H9 (cell line): ENCODE measurements around the gene SCAF11. TPM values are rescaled to one million over a fixed set of nuclear protein-coding genes. Genes with fewer than 3 reads are reported as not detected.
A peak's percentile ranks its signal among the peaks of the same experiment; 100 is the strongest.
"Not testable (repeated sequence)": the region's sequence is repeated elsewhere in the genome, so short reads cannot be mapped to it uniquely, and the experiment has no call there.

ENCODE experiments used
- DNase-seq: peaks from one replicate; pipeline ENCODE4 v3.0.0-alpha.2; 2017
- H2AFZ ChIP-seq: one replicate; pipeline ENCODE4 v1.6.1; 2013; ENCODE audit warnings: mild to moderate bottlenecking, low read length, control low read depth, moderate library complexity
- H2AK5ac ChIP-seq: 2 replicates; pipeline ENCODE4 v1.6.1; 2013; ENCODE audit warnings: low read length, control low read depth, mixed read lengths; ENCODE audit not compliant: insufficient read length
- H2BK120ac ChIP-seq: one replicate; pipeline ENCODE4 v1.6.1; 2013; ENCODE audit warnings: low read depth, mild to moderate bottlenecking, low read length, control low read depth, inconsistent platforms; ENCODE audit not compliant: poor library complexity, severe bottlenecking
- H2BK12ac ChIP-seq: 2 replicates; pipeline ENCODE4 v1.6.1; 2013; ENCODE audit warnings: low read length, control low read depth, mixed read lengths, low read depth; ENCODE audit not compliant: insufficient read length
- H2BK15ac ChIP-seq: 2 replicates; pipeline ENCODE4 v1.6.1; 2013; ENCODE audit warnings: low read depth, low read length, control low read depth
- H2BK20ac ChIP-seq: one replicate; pipeline ENCODE4 v1.6.1; 2013; ENCODE audit warnings: low read depth, mild to moderate bottlenecking, low read length, control low read depth, inconsistent platforms; ENCODE audit not compliant: poor library complexity, severe bottlenecking
- H2BK5ac ChIP-seq: 2 replicates; pipeline ENCODE4 v1.6.1; 2013; ENCODE audit warnings: low read length, control low read depth, mixed read lengths; ENCODE audit not compliant: insufficient read length
- H3K14ac ChIP-seq: 2 replicates; pipeline ENCODE4 v1.6.1; 2013; ENCODE audit warnings: low read length, control low read depth; ENCODE audit not compliant: insufficient read depth
- H3K18ac ChIP-seq: 2 replicates; pipeline ENCODE4 v1.6.1; 2013; ENCODE audit warnings: low read depth, mild to moderate bottlenecking, mixed read lengths, low read length, control low read depth; ENCODE audit not compliant: insufficient read length
- H3K23ac ChIP-seq: 2 replicates; pipeline ENCODE4 v1.6.1; 2013; ENCODE audit warnings: low read length, control low read depth, mixed read lengths, low read depth; ENCODE audit not compliant: insufficient read length
- H3K23me2 ChIP-seq: 2 replicates; pipeline ENCODE4 v1.6.1; 2013; ENCODE audit warnings: low read depth, mild to moderate bottlenecking, mixed read lengths, low read length, control low read depth; ENCODE audit not compliant: insufficient read length, poor library complexity, severe bottlenecking
- H3K27ac ChIP-seq: 2 replicates; pipeline ENCODE4 v1.5.1; 2013; ENCODE audit warnings: low read length, control low read depth, mixed read lengths, low read depth; ENCODE audit not compliant: insufficient read length
- H3K27me3 ChIP-seq: 2 replicates; pipeline ENCODE4 v1.6.1; 2013; ENCODE audit warnings: low read length, control low read depth, inconsistent platforms; ENCODE audit not compliant: insufficient read depth
- H3K4ac ChIP-seq: 2 replicates; pipeline ENCODE4 v1.6.1; 2013; ENCODE audit warnings: low read depth, mild to moderate bottlenecking, control low read depth, inconsistent platforms, low read length, moderate library complexity
- H3K4me1 ChIP-seq: 2 replicates; pipeline ENCODE4 v1.6.1; 2013; ENCODE audit warnings: low read length, control low read depth, inconsistent platforms; ENCODE audit not compliant: insufficient read depth
- H3K4me2 ChIP-seq: 2 replicates; pipeline ENCODE4 v1.6.1; 2013; ENCODE audit warnings: low read length, control low read depth, mixed read lengths; ENCODE audit not compliant: insufficient read length, insufficient read depth
- H3K56ac ChIP-seq: 2 replicates; pipeline ENCODE4 v1.6.1; 2013; ENCODE audit warnings: low read depth, mild to moderate bottlenecking, mixed read lengths, low read length, control low read depth; ENCODE audit not compliant: insufficient read length
- H3K79me1 ChIP-seq: 2 replicates; pipeline ENCODE4 v1.6.1; 2013; ENCODE audit warnings: low read depth, mild to moderate bottlenecking, moderate library complexity, low read length, control low read depth, inconsistent platforms; ENCODE audit not compliant: insufficient read depth, poor library complexity, severe bottlenecking
- H3K79me2 ChIP-seq: 2 replicates; pipeline ENCODE4 v1.6.1; 2013; ENCODE audit warnings: low read length, control low read depth, inconsistent platforms; ENCODE audit not compliant: insufficient read depth
- H3K9ac ChIP-seq: 2 replicates; pipeline ENCODE4 v1.6.1; 2013; ENCODE audit warnings: low read length, control low read depth, mixed read lengths; ENCODE audit not compliant: insufficient read length; ENCODE audit errors: extremely low read depth
- H3K9me3 ChIP-seq: one replicate; pipeline ENCODE4 v1.6.1; 2013; ENCODE audit warnings: low read depth, low read length, inconsistent platforms; ENCODE audit not compliant: control insufficient read depth
- H3T11ph ChIP-seq: one replicate; pipeline ENCODE4 v1.6.1; 2013; ENCODE audit warnings: mild to moderate bottlenecking, low read length, control low read depth, inconsistent platforms
- H4K20me1 ChIP-seq: one replicate; pipeline ENCODE4 v1.6.1; 2013; ENCODE audit not compliant: control insufficient read depth, insufficient read length, insufficient read depth
- H4K5ac ChIP-seq: 2 replicates; pipeline ENCODE4 v1.6.1; 2013; ENCODE audit warnings: low read depth, mild to moderate bottlenecking, mixed read lengths, low read length, control low read depth; ENCODE audit not compliant: insufficient read length
- H4K8ac ChIP-seq: replicated peaks from 2 replicates; pipeline ENCODE4 v1.6.1; 2013; ENCODE audit warnings: low read length, control low read depth, mixed read lengths, low read depth; ENCODE audit not compliant: insufficient read length
- H4K91ac ChIP-seq: 2 replicates; pipeline ENCODE4 v1.6.1; 2013; ENCODE audit warnings: low read depth, mild to moderate bottlenecking, moderate library complexity, mixed read lengths, low read length, control low read depth; ENCODE audit not compliant: insufficient read length
- H3K27ac Mint-ChIP-seq, 3 experiments: 2 replicates in 2 of 3; 3 replicates in 1 of 3; pipeline ENCODE4 v1.8.0; 2020 to 2021; ENCODE audit warnings: mixed read lengths in 3 of 3, mild to moderate bottlenecking in 1 of 3, moderate library complexity in 1 of 3
- H3K27me3 Mint-ChIP-seq: 2 replicates; pipeline ENCODE4 v1.8.0; 2021; ENCODE audit warnings: low read depth, mild to moderate bottlenecking, moderate library complexity, mixed read lengths
- H3K36me3 Mint-ChIP-seq, 3 experiments: 2 replicates in 2 of 3; 3 replicates in 1 of 3; pipeline ENCODE4 v1.8.0; 2020 to 2021; ENCODE audit warnings: low read depth in 3 of 3, mixed read lengths in 3 of 3; ENCODE audit not compliant: insufficient read depth in 1 of 3
- H3K4me1 Mint-ChIP-seq, 2 experiments: 2 replicates each; pipeline ENCODE4 v1.8.0; 2020; ENCODE audit warnings: mixed read lengths in 2 of 2
- H3K4me3 Mint-ChIP-seq, 2 experiments: 2 replicates in 1 of 2; 3 replicates in 1 of 2; pipeline ENCODE4 v1.8.0; 2020 to 2021; ENCODE audit warnings: mild to moderate bottlenecking in 2 of 2, mixed read lengths in 2 of 2, moderate library complexity in 1 of 2
- H3K9me3 Mint-ChIP-seq, 2 experiments: 2 replicates in 1 of 2; 3 replicates in 1 of 2; pipeline ENCODE4 v1.8.0; 2020; ENCODE audit warnings: mild to moderate bottlenecking in 2 of 2, mixed read lengths in 2 of 2, moderate library complexity in 1 of 2
- WGBS: extraction: QIAGEN DNeasy Blood & Tissue Kit; methylation state at CpG from one replicate; pipeline ENCODE4 v1.1.7; 2013; ENCODE audit warnings: missing lambda C conversion rate, low lambda C conversion rate, mixed read lengths; ENCODE audit not compliant: insufficient read length; ENCODE audit errors: extremely low coverage; 5-methylcytosine and 5-hydroxymethylcytosine counted together
- total RNA-seq: library from RNA; stranded (reverse); gene quantifications from 2 replicates; pipeline ENCODE4 v1.2.1, GENCODE V29; 2021
- TF ChIP-seq, protein P1 (sequence below): fragments of 200-600 bp; sonication (generic); conservative IDR thresholded peaks from 3 replicates; pipeline ENCODE4 v1.8.0; 2021; ENCODE audit warnings: antibody characterized with exemption, mild to moderate bottlenecking

The SCAF11 gene
- total RNA-seq, 1 experiment from 2014 or later = 90.8 TPM

DNA sequence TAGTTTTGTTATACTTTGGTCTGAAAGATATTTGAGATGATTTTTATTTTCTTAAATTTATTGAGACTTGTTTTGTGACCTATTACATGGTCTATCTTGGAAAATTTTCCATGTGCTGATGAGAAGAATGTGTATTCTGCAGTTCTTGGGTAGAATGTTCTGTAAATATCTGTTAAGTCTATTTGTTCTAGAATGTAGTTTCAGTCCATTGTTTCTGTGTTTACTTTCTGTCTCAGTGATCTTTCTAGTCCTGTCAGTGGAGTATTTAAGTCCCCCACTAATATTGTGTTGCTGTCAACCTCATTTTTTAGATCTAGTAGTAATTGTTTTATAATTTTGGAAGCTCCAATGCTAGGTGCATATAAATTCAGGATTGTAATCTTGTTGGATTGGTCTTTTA lies 30.4 kb upstream of the SCAF11 start:
- TF ChIP-seq, protein P1, sequence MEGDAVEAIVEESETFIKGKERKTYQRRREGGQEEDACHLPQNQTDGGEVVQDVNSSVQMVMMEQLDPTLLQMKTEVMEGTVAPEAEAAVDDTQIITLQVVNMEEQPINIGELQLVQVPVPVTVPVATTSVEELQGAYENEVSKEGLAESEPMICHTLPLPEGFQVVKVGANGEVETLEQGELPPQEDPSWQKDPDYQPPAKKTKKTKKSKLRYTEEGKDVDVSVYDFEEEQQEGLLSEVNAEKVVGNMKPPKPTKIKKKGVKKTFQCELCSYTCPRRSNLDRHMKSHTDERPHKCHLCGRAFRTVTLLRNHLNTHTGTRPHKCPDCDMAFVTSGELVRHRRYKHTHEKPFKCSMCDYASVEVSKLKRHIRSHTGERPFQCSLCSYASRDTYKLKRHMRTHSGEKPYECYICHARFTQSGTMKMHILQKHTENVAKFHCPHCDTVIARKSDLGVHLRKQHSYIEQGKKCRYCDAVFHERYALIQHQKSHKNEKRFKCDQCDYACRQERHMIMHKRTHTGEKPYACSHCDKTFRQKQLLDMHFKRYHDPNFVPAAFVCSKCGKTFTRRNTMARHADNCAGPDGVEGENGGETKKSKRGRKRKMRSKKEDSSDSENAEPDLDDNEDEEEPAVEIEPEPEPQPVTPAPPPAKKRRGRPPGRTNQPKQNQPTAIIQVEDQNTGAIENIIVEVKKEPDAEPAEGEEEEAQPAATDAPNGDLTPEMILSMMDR = no peak
- no peak overlapping the region for H3K4ac ChIP-seq
- Mint-ChIP-seq H3K27me3 (no peaks in the 10 kb centered on the region), H3K36me3 (peaks cover 13 to 51% (median 15%) of the 10 kb centered on the region in 3 experiments), H3K4me1 (peaks cover 27% of the 10 kb centered on the region in 2 experiments), H3K27ac (peak overlapping the region in 2 of 3 experiments; percentile 19 to 88; a peak in 1 of 7 replicates), H3K4me3 (no peak overlapping the region), H3K9me3 (peaks cover 44 to 51% of the 10 kb centered on the region in 2 experiments)
- H2BK12ac ChIP-seq = no peak overlapping the region
- H3K23ac ChIP-seq = no peak overlapping the region
- no peak overlapping the region for H3T11ph ChIP-seq
- no peak overlapping the region for H2AFZ ChIP-seq
- no peak overlapping the region for H3K18ac ChIP-seq
- no peaks in the 10 kb centered on the region for H3K27me3 ChIP-seq
- no peak overlapping the region for H3K56ac ChIP-seq
- DNase-seq = no peak
- H2BK5ac ChIP-seq = no peak overlapping the region
- no peak overlapping the region for H2BK20ac ChIP-seq
- no peaks in the 10 kb centered on the region for H3K4me1 ChIP-seq
- no peaks in the 10 kb centered on the region for H3K79me2 ChIP-seq
- no peaks in the 10 kb centered on the region for H3K9me3 ChIP-seq
- H4K20me1 ChIP-seq = no peaks in the 10 kb centered on the region
- no peak overlapping the region for H2AK5ac ChIP-seq
- H4K5ac ChIP-seq = no peak overlapping the region
- no peak overlapping the region for H2BK15ac ChIP-seq
- H4K8ac ChIP-seq = no peak overlapping the region
- no peak overlapping the region for H3K9ac ChIP-seq
- H2BK120ac ChIP-seq = no peak overlapping the region
- no peaks in the 10 kb centered on the region for H3K79me1 ChIP-seq
- no peak overlapping the region for H3K14ac ChIP-seq
- no peak overlapping the region for H4K91ac ChIP-seq
- no peak overlapping the region for H3K4me2 ChIP-seq
- H3K27ac ChIP-seq = no peak overlapping the region
- no peaks in the 10 kb centered on the region for H3K23me2 ChIP-seq

GRCh38 chr12:46018712-46019111 lies 28.3 kb upstream of the SCAF11 start:
- H2BK20ac ChIP-seq, H2BK5ac ChIP-seq, H3K4me1 ChIP-seq, H2BK15ac ChIP-seq, H3K23ac ChIP-seq, H3K14ac ChIP-seq, H3K79me2 ChIP-seq, H3K23me2 ChIP-seq, H3K56ac ChIP-seq, H4K91ac ChIP-seq, H3K27ac ChIP-seq, H2BK12ac ChIP-seq, H3T11ph ChIP-seq, H3K27me3 Mint-ChIP-seq, H4K5ac ChIP-seq, H3K4ac ChIP-seq, H3K4me2 ChIP-seq, H2BK120ac ChIP-seq, H4K8ac ChIP-seq, H3K27ac Mint-ChIP-seq, H3K18ac ChIP-seq, H3K9ac ChIP-seq, H3K4me3 Mint-ChIP-seq, DNase-seq, H3K9me3 ChIP-seq, H3K79me1 ChIP-seq, H2AK5ac ChIP-seq, H3K27me3 ChIP-seq, H2AFZ ChIP-seq, H4K20me1 ChIP-seq: not testable (repeated sequence)
- WGBS = no CpG with 5 or more reads among the region's 4 CpGs
- peaks cover 23 to 27% of the 10 kb centered on the region in 2 experiments for H3K4me1 Mint-ChIP-seq
- peaks cover 37 to 43% of the 10 kb centered on the region in 2 experiments for H3K9me3 Mint-ChIP-seq
- H3K36me3 Mint-ChIP-seq = peaks cover 3 to 42% (median 11%) of the 10 kb centered on the region in 3 experiments
